NCI-H524 (cell line): ENCODE results near the gene TRIM49D2.
"Not testable (repeated sequence)": the region's sequence is repeated elsewhere in the genome, so short reads cannot be mapped to it uniquely, and the experiment has no call there.

Source experiments
- DNase-seq, 2 experiments: peaks; one replicate each; lab custom pipeline; 2025; lab: John Stamatoyannopoulos, UW

The TRIM49D2 gene, protein sequence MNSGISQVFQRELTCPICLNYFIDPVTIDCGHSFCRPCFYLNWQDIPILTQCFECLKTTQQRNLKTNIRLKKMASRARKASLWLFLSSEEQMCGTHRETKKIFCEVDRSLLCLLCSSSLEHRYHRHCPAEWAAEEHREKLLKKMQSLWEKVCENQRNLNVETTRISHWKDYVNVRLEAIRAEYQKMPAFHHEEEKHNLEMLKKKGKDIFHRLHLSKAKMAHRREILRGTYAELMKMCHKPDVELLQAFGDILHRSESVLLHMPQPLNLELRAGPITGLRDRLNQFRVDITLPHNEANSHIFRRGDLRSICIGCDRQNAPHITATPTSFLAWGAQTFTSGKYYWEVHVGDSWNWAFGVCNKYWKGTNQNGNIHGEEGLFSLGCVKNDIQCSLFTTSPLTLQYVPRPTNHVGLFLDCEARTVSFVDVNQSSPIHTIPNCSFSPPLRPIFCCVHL

DNA sequence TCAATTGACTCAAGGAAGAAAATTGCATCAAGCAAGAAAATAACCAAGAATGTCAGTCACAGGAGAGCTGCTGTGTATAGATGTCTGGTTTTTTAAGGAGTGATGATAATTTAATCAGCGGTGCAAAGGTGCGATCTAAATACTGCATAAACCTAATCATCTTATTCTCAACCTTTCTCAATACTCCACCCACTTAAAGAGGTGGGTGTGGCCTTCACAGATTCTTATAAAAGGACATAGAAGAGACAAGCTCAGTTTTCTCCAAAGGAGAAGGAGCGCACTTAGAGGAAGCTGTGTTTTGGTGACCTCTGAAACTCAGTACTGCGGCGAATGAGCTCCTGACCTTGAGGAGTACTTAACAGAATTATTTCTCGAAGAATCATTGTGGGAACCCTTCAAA is at the start of gene TRIM49D2:
TSS of gene TRIM49D2 (plus strand) at position 301 of the 400 bp plus-strand sequence. CDS start 2,698 bp downstream, outside the sequence.
- not testable (repeated sequence) for DNase-seq

DNA sequence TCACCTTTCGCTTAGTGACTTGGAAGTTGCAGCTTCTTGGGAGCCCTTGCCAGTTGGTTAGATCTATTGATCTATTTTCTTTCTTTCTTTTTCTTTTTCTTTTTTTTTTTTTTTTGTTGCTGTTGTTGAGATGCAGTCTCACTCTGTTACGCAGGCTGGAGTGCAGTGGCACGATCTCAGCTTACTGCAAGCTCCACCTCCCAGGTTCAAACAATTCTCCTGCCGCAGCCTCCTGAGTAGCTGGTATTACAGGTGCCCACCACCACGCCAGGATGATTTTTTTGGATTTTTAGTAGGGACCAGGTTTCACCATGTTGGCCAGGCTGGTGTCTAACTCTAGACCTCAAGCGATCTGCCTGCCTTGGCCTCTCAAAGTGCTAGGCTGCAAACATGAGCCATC is 46.4 kb upstream of the TRIM49D2 start:
- not testable (repeated sequence) for DNase-seq

DNA sequence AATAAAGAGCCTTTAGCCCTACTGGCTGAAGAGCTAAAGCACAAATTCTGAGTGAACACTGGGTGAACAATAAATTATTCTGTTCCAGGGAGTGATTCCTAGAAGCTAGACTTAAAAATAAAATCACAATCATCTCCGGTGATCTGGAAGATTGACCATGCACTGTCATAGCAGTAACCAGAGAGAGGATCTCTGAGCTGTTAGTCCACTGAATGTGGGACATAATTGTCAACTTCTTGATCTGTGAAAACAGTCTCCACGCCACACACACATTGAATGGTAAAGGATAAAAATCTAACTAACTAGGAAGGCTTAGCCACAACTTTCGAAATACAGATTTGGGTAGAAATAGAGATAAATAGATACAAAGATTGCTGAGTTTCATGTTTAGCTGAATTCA is 30.6 kb upstream of the TRIM49D2 start:
- DNase-seq = not testable (repeated sequence)

DNA sequence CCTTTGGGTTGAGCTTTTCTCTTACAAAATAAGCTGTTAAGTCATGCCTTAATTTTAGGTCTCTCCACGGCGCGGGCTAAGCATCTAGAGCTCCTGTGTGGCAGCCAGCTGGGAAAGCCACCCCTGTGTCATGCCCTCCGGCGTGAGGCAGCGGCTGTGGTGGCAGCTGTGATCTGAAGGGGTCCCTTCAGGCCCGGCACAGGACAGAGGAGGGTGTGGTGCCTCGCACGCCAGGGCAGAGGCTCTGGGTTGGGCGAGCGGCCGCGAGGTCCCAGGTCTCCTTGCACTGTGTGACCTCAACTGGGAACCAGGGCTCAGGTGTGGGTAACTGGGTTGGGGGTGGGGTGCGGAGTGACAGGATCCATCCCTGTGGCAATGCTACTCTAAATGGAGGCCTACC is 23.1 kb upstream of the TRIM49D2 start:
- not testable (repeated sequence) for DNase-seq

DNA sequence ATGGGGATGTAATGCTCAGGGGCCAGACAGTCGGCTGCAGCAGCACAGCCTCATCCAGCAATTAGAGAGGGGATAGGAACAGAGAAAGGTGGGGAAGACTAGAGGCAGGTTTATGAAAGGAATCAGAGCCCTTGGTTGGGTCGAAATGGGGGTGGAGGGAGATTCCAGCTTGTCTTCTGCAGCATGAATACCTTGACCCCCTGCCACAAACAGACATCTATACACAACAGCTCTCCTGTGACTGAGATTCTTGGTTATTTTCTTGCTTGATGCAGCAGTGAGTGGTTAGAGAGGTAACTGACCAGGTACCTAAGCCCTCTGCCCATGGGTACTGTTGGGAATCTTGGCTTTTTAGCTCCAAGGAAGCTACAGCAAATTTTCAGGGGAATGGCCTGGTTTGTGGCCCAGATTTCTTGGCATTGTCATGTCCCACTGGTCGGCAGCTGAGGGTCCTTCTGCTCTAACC is 1.6 kb upstream of the TRIM49D2 start, which contains the start of gene TRIM49D1:
TSS of gene TRIM49D1 (minus strand) at position 51 of the 466 bp plus-strand sequence. CDS start 4,535 bp downstream, outside the sequence.
- no peak for DNase-seq

DNA sequence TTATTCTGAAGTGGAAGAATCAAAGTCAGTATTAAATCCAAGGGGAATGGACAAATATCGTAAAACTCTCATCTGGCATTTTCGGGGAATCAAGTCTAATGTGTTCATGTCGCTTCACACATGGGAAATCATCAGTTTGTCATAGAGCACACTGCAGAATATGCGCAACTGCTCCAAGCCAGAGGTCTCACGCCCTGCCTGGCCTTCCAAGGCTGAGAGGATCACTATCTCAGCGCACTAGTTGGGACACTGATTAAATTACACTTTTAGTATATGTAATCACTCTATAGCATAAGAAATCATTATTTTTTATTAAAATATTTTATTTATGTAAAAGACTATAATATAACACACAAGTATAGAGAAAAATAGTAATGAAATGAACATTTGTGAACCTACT is 37.0 kb downstream of the TRIM49D2 start:
- DNase-seq = not testable (repeated sequence)

DNA sequence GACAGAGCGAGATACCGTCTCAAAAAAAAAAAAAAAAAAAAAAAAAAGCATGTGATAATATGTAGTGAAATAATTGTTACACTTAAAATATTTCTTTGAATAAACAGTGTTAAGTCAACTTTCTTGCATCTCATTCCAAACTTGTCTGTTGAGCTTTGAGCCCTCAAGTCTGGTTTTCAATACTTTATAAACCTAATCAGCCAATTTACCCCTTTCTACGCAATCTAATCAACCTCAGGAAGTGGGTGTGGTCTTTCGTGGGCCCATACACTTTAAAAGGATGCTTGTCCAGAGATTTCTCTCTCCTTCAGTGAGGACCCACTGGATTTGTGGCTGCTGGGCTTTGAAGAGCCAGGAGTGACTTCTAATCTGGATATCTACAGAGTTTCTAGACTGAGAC is 41.9 kb downstream of the TRIM49D2 start, which contains the start of gene TRIM64:
TSS of gene TRIM64 (plus strand) at position 301 of the 400 bp plus-strand sequence. CDS start 2,467 bp downstream, outside the sequence.
- not testable (repeated sequence) for DNase-seq
